ENCODE data around the gene KCTD14.
"Not testable (repeated sequence)": the region's sequence is repeated elsewhere in the genome, so short reads cannot be mapped to it uniquely, and the experiment has no call there.

Gene KCTD14

GRCh38 chr11:78023426-78023825 lies 350 bp upstream of the KCTD14 start:
- no peak for DNase-seq (ENCODE audit: low read depth, low spot score)

GRCh38 chr11:78021611-78022010 lies 1.5 kb downstream of the KCTD14 start:
- no peak for DNase-seq (ENCODE audit: low read depth, low spot score)

- DNase-seq (ENCODE audit: low read depth, low spot score): no peak
Measured at GRCh38 chr11:78020246-78020645, 2.8 kb downstream of the KCTD14 start.

DNA sequence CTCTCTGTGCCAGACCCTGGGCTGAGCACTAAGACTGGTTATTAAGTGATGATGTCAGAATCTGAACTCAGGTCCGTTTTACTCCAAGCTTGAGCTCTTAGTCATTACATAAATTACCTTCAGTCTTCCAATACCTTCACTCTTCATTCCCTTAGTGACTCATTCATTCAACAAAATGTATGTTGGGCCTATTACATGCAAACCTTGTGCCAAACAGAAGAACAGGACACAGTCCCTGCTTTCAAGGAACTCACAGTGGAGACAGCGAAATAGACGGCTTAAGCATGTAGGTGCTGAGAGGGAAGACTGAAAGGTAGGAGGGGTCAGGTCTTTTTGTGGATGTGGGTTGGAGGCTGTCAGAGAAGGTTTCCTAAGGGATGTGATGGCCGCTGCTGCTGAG lies 3.3 kb downstream of the KCTD14 start:
- DNase-seq (ENCODE audit: low read depth, low spot score): no peak

DNA sequence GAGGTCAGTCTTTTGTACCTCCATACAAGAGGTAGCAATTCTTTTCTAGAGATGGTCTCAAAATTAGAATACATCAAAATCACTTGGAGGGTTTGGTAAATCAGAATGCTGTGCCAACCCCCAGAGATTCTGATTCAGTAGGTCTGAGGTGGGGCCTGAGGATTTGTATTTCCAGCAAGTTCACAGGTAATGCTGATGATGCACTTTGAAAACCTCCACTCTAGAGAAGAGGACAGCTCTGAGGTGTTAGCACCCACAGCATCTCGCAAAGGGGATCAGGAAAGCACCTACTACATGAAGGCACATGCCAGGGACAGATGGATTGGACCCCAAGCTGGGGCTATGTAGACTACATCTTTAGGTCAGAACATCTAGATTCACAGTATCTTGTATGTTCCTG lies 7.2 kb downstream of the KCTD14 start:
- no peak for DNase-seq (ENCODE audit: low read depth, low spot score)

- DNase-seq (ENCODE audit: low read depth, low spot score): not testable (repeated sequence)
Measured at GRCh38 chr11:78014937-78015520, 8.0 kb downstream of the KCTD14 start.

DNA sequence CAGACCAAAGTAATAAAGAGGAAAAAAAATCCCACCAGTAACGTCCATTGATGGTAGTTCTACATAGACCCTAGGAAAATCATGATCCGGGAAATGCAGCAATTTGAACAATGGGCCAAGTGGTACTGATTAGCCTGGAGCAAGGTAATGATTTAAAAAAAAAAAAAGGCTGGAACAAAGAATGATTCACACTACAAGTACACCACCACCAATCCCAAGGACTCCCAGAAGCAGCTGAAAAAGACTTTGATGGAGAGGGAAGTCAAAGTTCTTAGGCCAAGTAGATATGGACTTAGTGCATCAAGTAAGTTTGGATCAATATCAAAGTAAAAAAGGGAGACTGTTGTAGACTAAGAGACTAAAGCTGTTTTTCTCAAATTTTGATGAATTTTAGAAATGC lies 11.8 kb downstream of the KCTD14 start:
- no peak for DNase-seq (ENCODE audit: low read depth, low spot score)

DNA sequence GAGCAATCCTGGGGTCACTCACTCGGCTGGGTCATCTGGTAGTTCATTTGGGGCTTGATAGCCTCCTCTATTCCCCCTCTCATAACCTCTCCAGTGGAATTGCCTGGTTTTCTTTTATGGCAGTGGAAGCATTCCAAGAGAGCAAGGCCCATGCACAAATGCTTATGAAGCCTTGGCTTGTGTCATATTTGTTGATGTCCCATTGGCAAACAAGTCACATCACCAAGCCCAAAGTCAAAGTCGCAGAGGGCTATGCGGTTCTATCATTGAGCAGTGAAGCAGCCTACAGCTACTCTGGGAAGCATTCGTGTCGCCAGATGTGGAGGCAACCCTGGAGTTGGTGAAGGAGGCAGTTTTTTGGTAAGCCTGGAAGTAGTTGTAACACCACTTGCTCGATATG lies 12.3 kb downstream of the KCTD14 start:
- DNase-seq (ENCODE audit: low read depth, low spot score): no peak

- no peak for DNase-seq (ENCODE audit: low read depth, low spot score)
Measured at GRCh38 chr11:78010304-78010703, 12.8 kb downstream of the KCTD14 start.

GRCh38 chr11:78009062-78009461 lies 14.0 kb downstream of the KCTD14 start:
- DNase-seq (ENCODE audit: low read depth, low spot score): no peak

DNA sequence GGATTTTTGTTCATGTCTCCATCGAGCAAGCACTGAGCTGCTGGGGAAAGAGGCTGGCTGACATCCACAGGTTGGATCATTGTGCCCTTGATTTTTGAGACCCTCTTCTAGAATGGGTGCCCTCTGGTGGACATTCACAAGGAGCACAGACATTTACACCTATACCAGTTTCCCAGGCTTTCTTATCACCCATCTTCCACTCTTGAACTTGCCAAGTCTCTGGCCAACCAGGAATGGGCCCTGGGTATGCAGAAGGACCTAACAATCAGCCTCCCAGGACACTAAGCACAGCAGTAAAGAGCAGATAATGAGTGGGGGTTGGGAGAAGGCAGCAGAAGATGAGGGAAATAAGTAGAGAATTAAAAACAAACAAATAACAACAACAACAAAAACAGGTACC lies 22.9 kb downstream of the KCTD14 start:
- DNase-seq (ENCODE audit: low read depth, low spot score): peak; percentile 19

GRCh38 chr11:77999446-78000030 lies 23.5 kb downstream of the KCTD14 start:
- no peak for DNase-seq (ENCODE audit: low read depth, low spot score)

DNA sequence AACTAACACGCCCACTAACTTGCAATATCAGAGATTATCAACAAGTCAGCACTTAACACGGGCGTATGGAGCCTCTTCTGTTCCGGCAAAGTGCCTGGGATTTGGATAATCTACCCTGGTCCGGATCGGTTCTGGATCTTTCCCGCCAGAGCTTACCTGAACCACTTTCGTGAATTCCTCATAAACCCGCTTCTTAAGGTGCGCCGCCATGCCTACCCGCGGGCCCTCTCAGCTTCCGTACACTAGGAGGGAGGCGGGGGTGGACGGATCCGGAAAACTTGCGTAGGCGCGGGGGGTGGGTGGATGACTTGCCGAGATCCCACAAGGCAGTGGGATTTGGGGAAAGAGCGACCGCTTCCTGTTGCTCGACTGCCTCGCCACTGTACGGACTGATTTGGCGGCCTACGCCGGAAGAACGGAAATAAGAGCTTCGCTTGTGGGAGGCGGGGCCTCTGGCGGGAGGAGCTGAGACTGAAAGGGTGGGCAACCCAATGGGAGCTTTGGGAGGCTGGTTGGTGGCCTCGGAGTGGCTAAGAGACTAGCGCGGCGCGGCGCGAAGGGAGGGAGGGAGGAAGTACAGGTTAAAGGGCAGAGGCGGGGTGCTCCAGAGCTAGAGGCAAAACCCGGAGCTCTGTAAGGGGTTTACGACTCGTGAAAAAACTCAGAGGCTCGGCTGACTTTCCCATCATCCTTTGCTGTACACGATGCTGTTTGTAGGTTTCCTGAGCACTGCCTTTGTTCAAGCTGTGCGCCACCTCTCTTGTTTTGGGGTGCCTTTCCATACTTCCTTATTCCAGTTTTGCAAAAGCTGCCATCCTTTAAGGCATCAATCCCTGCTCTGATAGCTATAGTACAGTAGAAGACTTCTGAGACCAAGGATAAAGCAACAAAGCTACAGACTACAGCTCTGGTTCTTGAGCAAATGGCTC lies 28.4 kb downstream of the KCTD14 start, which contains the start of gene INTS4:
Gene INTS4, minus strand, starts transcription at position 235 of the 929 bp plus-strand sequence. Its CDS starts 25 bp downstream, at position 210.
- peak; percentile 96 for DNase-seq (ENCODE audit: low read depth, low spot score)

GRCh38 chr11:77993902-77994301 lies 29.2 kb downstream of the KCTD14 start:
- no peak for DNase-seq (ENCODE audit: low read depth, low spot score)

DNA sequence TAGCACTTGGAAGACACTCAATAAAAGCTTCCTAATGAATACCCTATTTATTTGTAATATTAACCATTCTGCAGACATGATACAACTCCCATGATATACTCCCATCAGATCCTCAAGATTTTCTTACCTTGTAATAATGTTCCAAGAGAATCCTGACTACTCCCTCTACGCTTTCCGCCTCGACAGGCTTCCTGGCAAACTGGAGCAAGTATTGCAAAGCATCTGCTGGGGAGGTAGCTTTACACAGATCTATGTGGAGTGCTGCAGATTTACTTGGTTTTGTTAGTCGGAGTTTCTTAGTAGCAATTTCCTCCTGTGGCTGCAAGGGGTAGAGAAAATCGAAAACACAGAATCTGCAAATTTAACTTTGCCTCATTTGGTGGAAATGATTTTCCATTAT lies 32.1 kb downstream of the KCTD14 start:
- no peak for DNase-seq (ENCODE audit: low read depth, low spot score)

DNA sequence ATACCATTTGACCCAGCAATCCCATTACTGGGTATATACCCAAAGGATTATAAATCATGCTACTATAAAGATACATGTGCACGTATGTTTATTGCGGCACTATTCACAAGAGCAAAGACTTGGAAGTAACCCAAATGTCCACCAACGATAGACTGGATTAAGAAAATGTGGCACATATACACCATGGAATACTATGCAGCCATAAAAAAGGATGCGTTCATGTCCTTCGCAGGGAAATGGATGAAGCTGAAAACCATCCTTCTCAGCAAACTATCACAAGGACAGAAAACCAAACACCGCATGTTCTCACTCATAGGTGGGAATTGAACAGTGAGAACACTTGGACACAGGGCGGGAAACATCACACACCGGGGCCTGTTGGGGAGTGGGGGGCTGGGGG lies 36.6 kb downstream of the KCTD14 start:
- not testable (repeated sequence) for DNase-seq (ENCODE audit: low read depth, low spot score)

DNA sequence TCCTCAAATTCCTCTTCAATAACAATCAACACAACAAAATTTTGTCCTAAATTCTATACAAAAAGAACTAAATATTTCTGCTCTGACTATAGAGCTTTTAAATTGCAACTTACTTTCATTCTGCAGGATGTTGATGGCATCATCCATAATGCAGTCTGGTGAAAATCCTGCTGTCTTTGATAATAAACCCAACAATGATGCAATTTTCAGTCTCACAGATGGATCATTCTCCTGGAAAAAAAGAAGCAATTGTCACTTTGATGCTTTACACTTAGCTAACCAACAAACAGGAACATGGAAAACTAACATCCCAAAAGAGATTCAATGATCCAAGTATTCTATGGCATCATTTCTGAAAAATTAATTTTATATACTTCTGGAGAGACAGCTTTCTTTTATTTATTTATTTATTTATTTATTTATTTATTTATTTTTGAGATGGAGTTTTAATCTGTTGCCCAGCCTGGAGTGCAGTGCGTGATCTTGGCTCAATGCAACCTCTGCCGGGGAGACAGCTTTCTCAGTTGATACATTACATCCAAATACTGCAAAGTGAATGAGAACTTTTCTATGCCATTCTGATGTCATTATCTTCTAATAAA lies 41.6 kb downstream of the KCTD14 start:
- no peak for DNase-seq (ENCODE audit: low read depth, low spot score)

DNA sequence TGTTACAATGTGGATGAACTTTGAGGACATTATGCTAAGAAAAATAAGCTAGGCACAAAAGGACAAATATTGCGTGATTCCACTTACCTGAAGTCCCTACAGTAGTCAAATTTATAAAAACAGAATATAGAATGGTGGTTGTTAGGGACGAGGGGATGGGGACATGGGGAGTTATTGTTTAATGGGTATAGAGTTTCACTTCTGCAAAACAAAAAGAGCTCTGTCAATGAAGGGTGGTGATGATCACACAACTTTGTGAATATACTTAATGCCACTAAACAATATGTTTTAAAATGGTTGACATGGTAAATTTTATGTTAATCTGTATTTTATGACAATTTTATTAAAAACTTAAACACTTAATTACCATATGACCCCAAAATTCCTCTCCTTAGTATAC lies 54.7 kb downstream of the KCTD14 start:
- no peak for DNase-seq (ENCODE audit: low read depth, low spot score)

GRCh38 chr11:77967753-77968152 lies 55.3 kb downstream of the KCTD14 start:
- DNase-seq (ENCODE audit: low read depth, low spot score): no peak

DNA sequence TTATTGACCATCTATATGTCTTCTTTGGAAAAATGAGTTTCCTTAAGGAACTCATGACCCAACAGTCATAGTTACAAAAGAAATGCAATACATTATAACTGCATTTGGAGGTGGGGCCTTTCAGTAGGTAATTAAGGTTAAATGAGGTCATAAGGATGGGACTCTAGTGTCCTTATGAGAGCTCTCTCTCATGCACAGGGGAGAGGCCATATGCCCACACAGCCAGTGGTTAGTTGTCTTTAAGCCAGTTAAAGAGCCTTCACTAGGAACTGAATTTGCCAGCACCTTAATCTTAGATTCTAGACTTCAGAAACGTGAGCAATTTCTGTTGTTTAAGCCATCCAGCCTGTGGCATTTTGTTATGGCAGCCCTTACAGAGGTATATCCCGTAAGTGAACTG lies 56.0 kb downstream of the KCTD14 start:
- DNase-seq (ENCODE audit: low read depth, low spot score): no peak

DNA sequence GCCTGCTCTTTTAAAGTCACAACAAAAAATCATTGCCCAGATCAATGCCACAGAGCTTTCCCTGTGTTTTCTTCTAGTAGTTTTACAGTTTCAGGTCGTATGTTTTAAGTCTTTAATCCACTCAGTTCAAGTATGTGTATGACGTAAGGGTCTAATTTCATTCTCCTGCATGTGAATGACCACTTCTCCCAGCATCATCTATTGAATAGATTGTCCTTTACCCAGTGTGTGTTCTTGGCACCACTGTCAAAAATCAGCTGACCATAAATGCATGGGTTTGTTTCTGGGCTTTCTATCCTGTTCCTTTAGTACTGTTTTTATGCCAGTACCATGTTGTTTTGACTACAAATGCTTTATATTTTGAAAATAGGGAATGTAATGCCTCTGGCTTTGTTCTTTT lies 56.7 kb downstream of the KCTD14 start:
- no peak for DNase-seq (ENCODE audit: low read depth, low spot score)

Measured in activated CD4-positive, CD25-positive, alpha-beta regulatory T cell treated with anti-CD3 and anti-CD28 coated beads, Interleukin-2, amount 50 U/mL, for 16 hours (primary cell).